ENCODE results near the gene GABARAP.
A peak's percentile ranks its signal among the peaks of the same experiment; 100 is the strongest.

GABARAP gene

DNA sequence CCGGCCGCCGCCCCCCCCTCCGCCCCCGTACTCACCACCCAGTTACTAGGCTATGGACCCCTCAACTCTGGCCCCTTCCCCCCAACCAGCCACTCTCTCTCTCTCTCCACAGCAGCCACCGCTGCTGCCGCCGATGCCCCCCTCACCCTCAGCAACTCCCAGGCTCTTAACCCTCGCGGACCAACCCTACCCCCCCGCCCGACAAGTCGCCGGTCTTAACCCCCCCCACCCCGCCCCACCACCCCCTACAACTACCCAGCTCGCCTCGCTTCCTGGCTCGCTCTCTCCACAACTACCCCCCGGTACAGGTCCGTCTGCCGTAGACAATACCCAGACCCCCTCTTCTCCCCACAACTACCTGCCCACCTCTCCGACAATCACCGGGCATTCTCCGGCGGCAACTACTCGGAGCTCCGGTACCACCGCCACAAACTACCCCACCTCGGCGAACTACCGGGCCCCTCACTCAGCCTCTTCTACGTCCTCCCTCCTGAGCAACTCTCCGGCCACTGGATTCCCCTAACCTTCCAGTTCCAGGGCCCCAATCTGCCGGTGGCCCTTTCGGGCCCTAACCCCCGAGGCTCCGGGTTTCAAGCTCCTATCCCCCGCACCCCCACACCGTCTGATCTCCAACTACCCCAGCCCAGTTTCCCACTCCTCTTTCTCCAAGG, 3.7 kb downstream of the GABARAP start:
- TF ChIP-seq, protein P1, sequence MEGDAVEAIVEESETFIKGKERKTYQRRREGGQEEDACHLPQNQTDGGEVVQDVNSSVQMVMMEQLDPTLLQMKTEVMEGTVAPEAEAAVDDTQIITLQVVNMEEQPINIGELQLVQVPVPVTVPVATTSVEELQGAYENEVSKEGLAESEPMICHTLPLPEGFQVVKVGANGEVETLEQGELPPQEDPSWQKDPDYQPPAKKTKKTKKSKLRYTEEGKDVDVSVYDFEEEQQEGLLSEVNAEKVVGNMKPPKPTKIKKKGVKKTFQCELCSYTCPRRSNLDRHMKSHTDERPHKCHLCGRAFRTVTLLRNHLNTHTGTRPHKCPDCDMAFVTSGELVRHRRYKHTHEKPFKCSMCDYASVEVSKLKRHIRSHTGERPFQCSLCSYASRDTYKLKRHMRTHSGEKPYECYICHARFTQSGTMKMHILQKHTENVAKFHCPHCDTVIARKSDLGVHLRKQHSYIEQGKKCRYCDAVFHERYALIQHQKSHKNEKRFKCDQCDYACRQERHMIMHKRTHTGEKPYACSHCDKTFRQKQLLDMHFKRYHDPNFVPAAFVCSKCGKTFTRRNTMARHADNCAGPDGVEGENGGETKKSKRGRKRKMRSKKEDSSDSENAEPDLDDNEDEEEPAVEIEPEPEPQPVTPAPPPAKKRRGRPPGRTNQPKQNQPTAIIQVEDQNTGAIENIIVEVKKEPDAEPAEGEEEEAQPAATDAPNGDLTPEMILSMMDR (conservative IDR thresholded peaks at IDR 0.05; ENCODE audit: low read length): no peak
- DNase-seq (ENCODE audit: low read depth): peak; percentile 42
- H3K4me3 ChIP-seq (ENCODE audit: low read length): peak overlapping the region; percentile 94

DNA sequence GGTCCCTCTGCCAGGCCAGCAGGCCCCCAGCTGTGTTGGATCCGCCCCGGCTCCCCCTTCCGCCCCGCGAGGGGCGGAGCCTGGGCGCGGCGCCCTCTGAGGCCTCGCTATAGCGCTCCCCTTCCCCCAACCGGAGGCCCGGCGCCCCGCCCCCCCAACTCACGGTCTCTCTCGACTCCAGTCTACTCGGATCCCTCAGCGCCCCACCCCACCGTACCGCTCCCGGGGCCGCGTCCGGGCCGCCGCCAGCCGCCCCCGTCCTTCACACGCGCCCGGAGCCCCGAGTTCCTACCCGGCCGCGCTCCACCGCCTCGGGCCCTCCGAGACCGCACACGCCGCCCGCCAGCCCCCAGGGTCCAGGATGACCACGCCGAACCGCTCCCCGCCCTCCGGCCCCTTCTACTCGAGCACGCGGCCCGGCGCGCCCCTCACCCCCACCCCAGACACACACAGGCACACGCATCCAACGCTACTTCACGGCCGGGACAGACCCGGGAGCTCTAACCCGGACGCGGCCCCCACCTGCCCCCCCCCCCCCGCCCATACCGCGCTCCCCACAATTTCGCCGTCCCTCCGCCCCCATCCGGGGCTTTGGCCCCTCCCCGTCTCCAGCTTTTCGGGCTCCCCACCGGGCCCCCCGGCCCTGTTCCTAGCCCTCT, 4.4 kb downstream of the GABARAP start:
- TF ChIP-seq, protein P1 (conservative IDR thresholded peaks at IDR 0.05; ENCODE audit: low read length): no peak
- DNase-seq (ENCODE audit: low read depth): peak; percentile 57

DNA sequence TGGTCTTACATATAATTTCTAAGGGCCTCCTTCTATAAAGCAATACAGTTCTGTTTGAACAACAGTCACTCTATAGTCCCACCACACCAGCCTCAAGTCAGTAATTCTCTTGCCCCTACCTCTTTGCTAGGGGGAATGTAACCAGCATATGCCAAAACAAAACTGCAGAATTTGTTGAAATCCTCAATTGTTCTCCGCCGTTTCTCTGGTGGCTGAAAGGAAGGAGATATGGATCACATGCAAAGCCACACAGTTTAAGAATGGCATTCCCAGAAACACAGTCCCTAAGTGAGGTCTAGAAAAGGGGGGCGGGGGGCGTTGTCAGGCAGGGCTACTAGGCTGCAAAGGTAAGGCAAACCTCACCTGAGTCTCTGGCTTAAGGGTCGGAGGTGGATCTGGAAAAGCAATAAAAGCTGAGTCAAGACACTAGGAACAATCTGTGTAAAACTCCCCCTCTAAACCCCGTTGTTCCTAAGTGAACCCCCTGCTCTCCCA, 4.9 kb downstream of the GABARAP start:
- H3K4me3 ChIP-seq (ENCODE audit: low read length): peak overlapping the region; percentile 94
- TF ChIP-seq, protein P1 (conservative IDR thresholded peaks at IDR 0.05; ENCODE audit: low read length): no peak
- no peak for DNase-seq (ENCODE audit: low read depth)

More for the DNA sequence above, 4.4 kb downstream of the GABARAP start:
- H3K4me3 ChIP-seq (ENCODE audit: low read length): peak overlapping the region; percentile 94

DNA sequence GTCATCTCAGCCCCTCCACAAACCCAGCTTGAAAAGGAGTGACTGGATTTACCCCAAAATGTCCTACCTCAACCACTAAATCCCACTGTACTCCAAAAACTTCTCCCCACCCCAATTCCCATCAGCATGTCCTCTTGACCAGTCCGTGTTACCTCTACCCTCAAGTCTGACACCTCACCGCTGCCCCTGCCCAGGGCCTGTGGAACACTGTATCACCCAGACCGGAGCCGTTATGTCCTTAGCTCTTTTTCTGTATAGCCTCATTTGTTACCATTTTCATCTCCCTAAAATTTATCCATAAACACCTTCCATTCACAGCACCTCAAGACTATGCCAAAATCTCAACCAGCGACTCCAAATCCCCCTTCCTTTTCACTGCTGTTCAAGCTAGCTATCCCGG, 5.4 kb downstream of the GABARAP start:
- TF ChIP-seq, protein P1 (conservative IDR thresholded peaks at IDR 0.05; ENCODE audit: low read length): no peak
- peak overlapping the region; percentile 94; the same call in 1 of the 2 replicates for H3K4me3 ChIP-seq (ENCODE audit: low read length)
- no peak for DNase-seq (ENCODE audit: low read depth)

DNA sequence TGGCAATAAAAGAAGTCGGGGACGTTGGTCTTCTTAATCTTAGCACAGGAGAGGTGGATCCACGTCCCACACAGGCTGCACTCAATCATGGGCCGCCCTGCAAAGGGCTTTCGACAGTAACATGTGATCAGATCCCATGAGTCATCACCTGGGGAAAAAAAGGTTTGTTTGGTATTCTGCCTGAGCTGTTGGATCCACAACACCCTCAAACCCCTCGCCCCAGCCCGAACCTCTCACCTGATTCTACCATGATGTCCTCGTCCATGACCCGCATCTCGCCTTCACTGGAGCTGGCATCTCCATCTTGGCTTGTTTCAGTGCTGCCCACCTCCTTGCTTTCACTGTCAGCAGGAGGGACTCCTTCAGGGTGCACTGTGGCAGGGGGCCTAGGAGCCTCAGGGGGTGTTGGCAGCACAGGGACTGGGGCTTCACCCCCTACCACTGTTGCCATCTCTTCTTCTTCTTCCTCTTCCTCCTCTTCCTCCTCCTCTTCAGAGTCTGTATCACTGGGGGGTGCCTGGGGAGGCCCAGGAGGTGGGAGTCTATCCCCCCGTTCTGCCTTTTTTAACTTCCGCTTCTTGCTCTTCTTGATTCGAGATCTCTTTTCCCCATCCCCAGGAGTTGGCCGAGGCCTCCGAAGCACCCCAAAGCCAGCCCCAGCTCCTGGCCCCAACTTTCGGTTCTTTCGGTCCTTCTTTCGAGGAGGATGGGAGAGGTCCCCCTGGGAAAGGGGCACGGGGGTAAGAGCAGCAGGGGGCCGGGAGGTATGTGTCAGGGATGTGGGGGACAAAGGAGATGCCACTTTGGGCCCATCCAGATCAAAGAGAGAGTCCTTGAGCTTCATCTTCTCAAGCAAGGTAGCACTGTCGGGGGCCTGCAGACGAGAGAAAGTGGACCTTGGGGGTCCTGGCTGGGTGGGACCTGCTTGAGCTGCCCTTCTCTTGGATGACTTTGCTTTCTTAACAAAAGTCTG, 6.3 kb downstream of the GABARAP start:
- TF ChIP-seq, protein P1 (conservative IDR thresholded peaks at IDR 0.05; ENCODE audit: low read length): no peak
- DNase-seq (ENCODE audit: low read depth): no peak
- no peak overlapping the region for H3K4me3 ChIP-seq (ENCODE audit: low read length)

DNA sequence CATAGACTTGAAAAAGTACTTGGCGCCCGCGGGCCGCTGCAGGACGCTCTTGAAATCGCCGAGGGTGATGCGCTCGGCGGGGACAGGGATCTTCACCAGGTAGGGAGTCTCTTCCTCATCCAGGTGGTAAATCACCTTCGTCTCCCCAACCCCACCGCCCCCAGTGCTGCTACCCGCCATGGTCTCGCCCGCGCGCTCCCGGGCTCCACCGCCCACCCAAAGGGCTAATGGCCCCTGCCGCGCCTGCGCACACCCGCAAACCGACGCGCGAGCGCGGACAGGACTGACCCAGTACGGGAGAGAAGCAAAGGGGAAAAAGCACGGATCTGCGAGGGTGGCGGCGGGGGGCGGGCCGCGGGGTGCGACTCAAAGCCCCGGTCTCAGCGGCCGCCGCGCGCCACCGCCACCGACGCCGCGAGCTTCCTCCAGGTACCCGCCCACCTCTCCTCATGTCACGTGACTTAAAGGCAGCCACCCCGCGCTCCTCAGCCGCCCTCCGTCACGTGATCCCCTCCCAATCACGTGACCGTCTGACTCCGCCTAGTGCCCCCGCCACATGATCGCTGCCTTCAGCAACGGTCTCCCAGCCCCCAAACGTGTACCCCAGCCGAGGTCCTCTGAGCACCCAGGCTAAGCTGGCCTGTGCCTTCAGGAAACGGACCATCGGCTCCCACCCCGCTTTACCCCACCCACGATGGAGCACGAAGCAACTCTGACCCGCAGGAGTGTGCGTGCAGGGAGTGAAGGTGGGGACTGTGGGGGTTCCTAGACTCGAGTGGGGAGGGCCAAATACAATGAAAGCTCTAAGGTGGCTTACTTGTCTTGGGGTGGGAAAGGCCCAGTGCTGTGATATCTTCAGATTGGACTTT, 7.9 kb downstream of the GABARAP start, which contains the start of gene DVL2:
Gene DVL2 (minus strand): TSS at position 435 of the 869 bp plus-strand sequence. CDS start 255 bp downstream, at position 180.
- H3K4me3 ChIP-seq (ENCODE audit: low read length): peak within 1 kb of the TSS; percentile 89
- TF ChIP-seq, protein P1 (conservative IDR thresholded peaks at IDR 0.05; ENCODE audit: low read length): no peak
- peak; percentile 93 for DNase-seq (ENCODE audit: low read depth)
